Tibial nerve (tissue), 4 donors: Measurements from ENCODE around the gene LARP4. TPM values are rescaled to one million over a fixed set of nuclear protein-coding genes. Genes with fewer than 3 reads are reported as not detected.
"Not testable (repeated sequence)": the region's sequence is repeated elsewhere in the genome, so short reads cannot be mapped to it uniquely, and the experiment has no call there.

Experiments used
- DNase-seq, 2 donors: peaks; one replicate each; pipeline ENCODE4 v3.0.0-alpha.2; 2019; ENCODE audit warnings: low spot score in 2 of 2
- H3K27ac ChIP-seq, 4 donors: fragments of 200-600 bp; sonication (generic) in 3 of 4; one replicate each; pipeline ENCODE4 v1.5.1; 2017 to 2019; ENCODE audit warnings: mild to moderate bottlenecking in 1 of 4
- H3K27me3 ChIP-seq, 2 donors: fragments of 200-600 bp; sonication (generic) in 1 of 2; one replicate each; pipeline versions ENCODE4 v1.5.1 to v1.6.0; 2017 to 2019
- H3K36me3 ChIP-seq, 3 donors: fragments of 200-600 bp; sonication (generic); one replicate each; pipeline ENCODE4 v1.5.1; 2018 to 2019
- H3K4me1 ChIP-seq, 4 donors: fragments of 200-600 bp; sonication (generic) in 3 of 4; one replicate each; pipeline ENCODE4 v1.5.1; 2017 to 2019
- H3K4me3 ChIP-seq, 4 donors: fragments of 200-600 bp; sonication (generic) in 3 of 4; one replicate each; pipeline ENCODE4 v1.5.1; 2017 to 2019; ENCODE audit warnings: mild to moderate bottlenecking in 1 of 4, moderate library complexity in 1 of 4
- H3K9me3 ChIP-seq, 4 donors: fragments of 200-600 bp; sonication (generic) in 3 of 4; one replicate each; pipeline ENCODE4 v1.5.1; 2017 to 2019
- CTCF ChIP-seq, 5 experiments: fragments of 200-600 bp in 3 of 5; fragments of 450-650 bp in 2 of 5; sonication (generic) in 3 of 5; IDR thresholded peaks; one replicate each; pipeline ENCODE4 v1.5.1; 2016 to 2019; ENCODE audit warnings: antibody characterized with exemption in 5 of 5, mild to moderate bottlenecking in 3 of 5, moderate library complexity in 2 of 5
- EP300 ChIP-seq, 2 donors: sonication (generic); formaldehyde crosslinking; IDR thresholded peaks; one replicate each; pipeline ENCODE4 v1.6.1; 2017; ENCODE audit warnings: antibody characterized with exemption in 2 of 2, mild to moderate bottlenecking in 1 of 2
- POLR2A ChIP-seq, 2 donors: fragments of 450-650 bp; IDR thresholded peaks; one replicate each; pipeline ENCODE4 v1.6.1; 2017; ENCODE audit warnings: antibody characterized with exemption in 2 of 2, mild to moderate bottlenecking in 2 of 2, moderate library complexity in 2 of 2
- WGBS, 2 donors: methylation state at CpG; one replicate each; pipeline ENCODE4 v1.1.5; 2018; 5-methylcytosine and 5-hydroxymethylcytosine counted together
- total RNA-seq, 4 donors: library from RNA; depleted of rRNA; stranded (reverse); fragments of >200 nt; gene quantifications; one replicate each; pipeline ENCODE4 v1.1.0, GENCODE V29; 2016

LARP4 gene
- total RNA-seq, 4 donors from 2014 or later = 35.7 to 72.6 (median 43.4) TPM

- H3K4me1 ChIP-seq = peaks cover 0 to under 1% (median 0%) of the 10 kb centered on the region in 4 donors
- 79 to 80% methylated on average over 5 of the region's 5 CpGs for WGBS, 2 donors
- no peaks in the 10 kb centered on the region for H3K9me3 ChIP-seq
- H3K36me3 ChIP-seq = peaks cover 0 to 14% (median 0%) of the 10 kb centered on the region in 3 donors
- no peaks in the 10 kb centered on the region for H3K27me3 ChIP-seq
- H3K27ac ChIP-seq = no peak overlapping the region
- no peak overlapping the region for H3K4me3 ChIP-seq
- no peak for DNase-seq
- TF ChIP-seq POLR2A (IDR thresholded peaks at IDR 0.05) (no peak), CTCF (IDR thresholded peaks at IDR 0.05) (no peak), EP300 (IDR thresholded peaks at IDR 0.05) (no peak)
These were observed 18.6 kb downstream of the LARP4 start for GRCh38 chr12:50419112-50419909.

GRCh38 chr12:50422855-50423254 lies 22.2 kb downstream of the LARP4 start:
- WGBS, 2 donors = 90 to 95% methylated on average over 10 of the region's 10 CpGs
- not testable (repeated sequence) for H3K27ac ChIP-seq, DNase-seq, H3K9me3 ChIP-seq, H3K4me3 ChIP-seq, H3K27me3 ChIP-seq, H3K36me3 ChIP-seq
- peaks cover 0 to 13% (median 0%) of the 10 kb centered on the region in 4 donors for H3K4me1 ChIP-seq

GRCh38 chr12:50423342-50423741 lies 22.7 kb downstream of the LARP4 start:
- DNase-seq = not testable (repeated sequence)

GRCh38 chr12:50425589-50426258 lies 25.0 kb downstream of the LARP4 start:
- H3K27ac ChIP-seq = no peak overlapping the region
- no peak overlapping the region for H3K4me3 ChIP-seq
- peaks cover 0 to 13% (median 0%) of the 10 kb centered on the region in 4 donors for H3K4me1 ChIP-seq
- H3K36me3 ChIP-seq = peaks cover 2 to 29% (median 7%) of the 10 kb centered on the region in 3 donors
- 41 to 46% methylated on average over 6 of the region's 6 CpGs for WGBS, 2 donors
- no peaks in the 10 kb centered on the region for H3K9me3 ChIP-seq
- no peak for TF ChIP-seq EP300 (IDR thresholded peaks at IDR 0.05)
- TF ChIP-seq CTCF (IDR thresholded peaks at IDR 0.05) = no peak
- no peak for TF ChIP-seq POLR2A (IDR thresholded peaks at IDR 0.05)
- no peak for DNase-seq
- no peaks in the 10 kb centered on the region for H3K27me3 ChIP-seq

More at GRCh38 chr12:50423342-50423741, 22.7 kb downstream of the LARP4 start:
- 94 to 96% methylated on average over 10 of the region's 10 CpGs for WGBS, 2 donors
- H3K4me1 ChIP-seq = peaks cover 0 to 13% (median 0%) of the 10 kb centered on the region in 4 donors
- not testable (repeated sequence) for H3K27ac ChIP-seq, H3K4me3 ChIP-seq, H3K36me3 ChIP-seq, H3K9me3 ChIP-seq, H3K27me3 ChIP-seq

GRCh38 chr12:50431656-50432055 lies 31.0 kb downstream of the LARP4 start:
- 82 to 92% methylated on average over 8 of the region's 8 CpGs for WGBS, 2 donors
- H3K36me3 ChIP-seq = peaks cover 2 to 83% (median 9%) of the 10 kb centered on the region in 3 donors
- not testable (repeated sequence) for H3K4me1 ChIP-seq, H3K4me3 ChIP-seq, H3K27ac ChIP-seq, H3K27me3 ChIP-seq, DNase-seq, H3K9me3 ChIP-seq

GRCh38 chr12:50440288-50440687 lies 39.6 kb downstream of the LARP4 start:
- H3K36me3 ChIP-seq = peaks cover 0 to 95% (median 0%) of the 10 kb centered on the region in 3 donors

More at GRCh38 chr12:50440288-50440687, 39.6 kb downstream of the LARP4 start:
- no peak for TF ChIP-seq CTCF (IDR thresholded peaks at IDR 0.05)
- no peak for TF ChIP-seq EP300 (IDR thresholded peaks at IDR 0.05)
- no peak for TF ChIP-seq POLR2A (IDR thresholded peaks at IDR 0.05)
- Histone ChIP-seq H3K27ac (no peak overlapping the region), H3K4me1 (no peaks in the 10 kb centered on the region), H3K9me3 (no peaks in the 10 kb centered on the region), H3K27me3 (no peaks in the 10 kb centered on the region), H3K4me3 (no peak overlapping the region)
- DNase-seq = no peak
